HG03342 (cell line): ENCODE results near the gene SLC28A1.

ENCODE experiments used
- ATAC-seq: cut with Tn5 transposase; IDR thresholded peaks from one replicate; pipeline ENCODE4 v1.9.1; 2021; ENCODE audit warnings: mild to moderate bottlenecking, moderate library complexity; ENCODE audit not compliant: unreplicated experiment

SLC28A1 gene

GRCh38 chr15:84988909-84989644 is 104.6 kb downstream of the SLC28A1 start:
- ATAC-seq, result no peak

DNA sequence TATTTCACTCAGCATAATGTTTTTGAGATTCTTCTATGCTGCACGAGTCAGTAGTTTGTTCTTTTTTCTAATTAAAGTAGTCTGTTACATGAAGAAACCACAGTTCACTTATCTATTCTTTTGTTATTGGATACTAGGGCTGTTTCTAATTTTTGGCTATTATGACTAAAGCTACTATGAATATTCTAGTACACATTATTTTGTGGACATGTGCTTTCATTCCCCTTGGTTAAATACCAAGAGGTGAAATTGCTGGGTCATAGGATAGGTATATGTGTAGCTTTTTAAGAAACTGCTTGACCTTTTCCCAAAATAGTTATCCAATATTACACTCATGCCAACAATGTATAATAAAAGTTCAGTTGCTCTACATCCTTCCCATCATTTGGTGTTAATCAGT is 106.0 kb downstream of the SLC28A1 start:
- no peak for ATAC-seq

GRCh38 chr15:84991014-84991712 is 106.7 kb downstream of the SLC28A1 start:
- no peak for ATAC-seq

DNA sequence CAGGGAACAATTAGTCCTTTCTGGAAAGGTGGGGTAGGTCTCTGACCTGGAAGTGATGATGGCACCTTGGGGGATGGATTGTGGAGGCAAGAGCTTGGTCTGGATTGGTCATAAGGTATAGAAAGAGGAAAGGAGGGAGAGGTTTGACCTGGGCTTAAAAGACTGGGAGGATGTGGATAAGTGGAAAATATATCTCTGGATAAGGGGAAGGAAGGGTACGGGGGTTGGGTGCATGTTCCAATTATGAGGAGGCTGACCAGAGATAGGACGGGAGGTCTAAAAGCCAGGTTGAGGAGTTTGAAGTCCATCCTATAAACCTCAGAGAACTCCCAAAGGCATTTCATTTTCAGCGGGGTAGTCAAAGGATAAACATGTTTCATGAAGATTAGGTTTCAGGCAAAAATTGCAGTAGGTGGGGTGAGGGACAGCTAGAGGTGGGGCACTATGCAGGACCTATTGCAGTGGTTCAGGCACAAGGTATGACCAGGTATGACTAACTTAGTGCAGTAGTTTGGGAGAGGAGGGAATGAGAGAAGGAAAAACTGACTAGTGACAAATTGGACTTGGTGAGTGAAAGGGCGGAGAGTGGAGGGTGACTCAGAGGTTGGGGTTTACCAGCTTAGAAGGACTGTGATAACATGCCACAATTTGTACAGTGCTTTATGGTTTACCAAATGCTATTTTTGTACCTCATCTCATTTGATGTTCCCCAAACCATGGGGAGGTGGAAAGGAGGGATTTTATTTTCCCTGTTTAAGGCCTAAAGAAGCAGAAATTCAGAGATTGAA is 107.9 kb downstream of the SLC28A1 start:
- no peak for ATAC-seq
